Left cardiac atrium (tissue), 4 donors: ENCODE results near the gene MNS1. TPM values are rescaled to one million over a fixed set of nuclear protein-coding genes. Genes with fewer than 3 reads are reported as not detected.
"Not testable (repeated sequence)": the region's sequence is repeated elsewhere in the genome, so short reads cannot be mapped to it uniquely, and the experiment has no call there.

ENCODE experiments used
- ATAC-seq, 2 donors: fragments of 200-7000 bp; cut with Tn5 transposase; one replicate each; pipeline ENCODE4 v1.9.1; 2020; ENCODE audit warnings: mild to moderate bottlenecking in 2 of 2, moderate library complexity in 2 of 2
- DNase-seq: peaks from one replicate; pipeline ENCODE4 v3.0.0-alpha.2; 2020
- intact Hi-C, 2 donors: fragments of 100-400 bp; cut with DNase I; formaldehyde crosslinking; loops; one replicate each; pipeline versions ENCODE4 v1.14.1 to v1.15.1; 2022 to 2023
- total RNA-seq, 2 donors: library from RNA; stranded (reverse); fragmentation: NEBNext Ultra II Directional; extraction: Animal tissue kit (Norgen Biotek cat#: 25700); gene quantifications; one replicate each; pipeline ENCODE4 v1.2.1, GENCODE V29; 2021
- donor health status: DM: no; HTN: yes; CAD: no.
- donor health status: DM: no; HTN: yes; CAD: no; lungs with severe emphysema.
- donor health status: DM: yes; HTN: yes; CAD: no.
- donor health status: Dilated cardiomyopathy.

The MNS1 gene
- total RNA-seq, 2 donors from 2014 or later = 1.2 to 2.2 TPM

GRCh38 chr15:56460947-56461346 lies 4.0 kb downstream of the MNS1 start:
- intact Hi-C loops = no loop called here
- no peak for ATAC-seq
- no peak for DNase-seq

- intact Hi-C loops = no loop called here
- no peak for ATAC-seq
- no peak for DNase-seq
Observed at GRCh38 chr15:56460071-56460470, 4.9 kb downstream of the MNS1 start.

GRCh38 chr15:56459096-56459495 lies 5.8 kb downstream of the MNS1 start:
- ATAC-seq = no peak
- intact Hi-C loops = no loop called here
- DNase-seq = no peak

- intact Hi-C loops = no loop called here
- no peak for ATAC-seq
- no peak for DNase-seq
Observed at GRCh38 chr15:56456229-56456628, 8.7 kb downstream of the MNS1 start.

DNA sequence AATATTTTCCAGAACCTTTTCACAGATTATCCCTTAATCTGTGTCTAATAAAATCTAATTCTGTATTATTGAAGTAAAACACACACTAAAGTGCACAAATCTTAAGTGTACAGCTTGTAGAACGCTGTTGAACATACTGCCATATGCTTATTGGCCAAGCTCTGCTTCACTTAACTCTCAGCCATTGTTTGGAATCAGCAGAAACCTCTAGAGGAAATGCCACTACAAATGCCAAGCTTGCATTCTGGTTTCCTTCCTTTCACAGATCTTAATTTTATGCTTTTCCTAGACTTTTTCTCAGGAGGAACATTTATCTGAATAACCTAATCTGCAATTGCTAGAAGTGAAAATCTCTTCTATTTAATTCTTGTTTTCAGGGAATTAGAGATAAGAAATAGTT lies 10.1 kb downstream of the MNS1 start:
- intact Hi-C loops = no loop called here
- ATAC-seq (no peak), DNase-seq (no peak)

- no peak for ATAC-seq
- no peak for DNase-seq
- intact Hi-C loops = no loop called here
Observed at GRCh38 chr15:56445746-56446145, 19.2 kb downstream of the MNS1 start.

DNA sequence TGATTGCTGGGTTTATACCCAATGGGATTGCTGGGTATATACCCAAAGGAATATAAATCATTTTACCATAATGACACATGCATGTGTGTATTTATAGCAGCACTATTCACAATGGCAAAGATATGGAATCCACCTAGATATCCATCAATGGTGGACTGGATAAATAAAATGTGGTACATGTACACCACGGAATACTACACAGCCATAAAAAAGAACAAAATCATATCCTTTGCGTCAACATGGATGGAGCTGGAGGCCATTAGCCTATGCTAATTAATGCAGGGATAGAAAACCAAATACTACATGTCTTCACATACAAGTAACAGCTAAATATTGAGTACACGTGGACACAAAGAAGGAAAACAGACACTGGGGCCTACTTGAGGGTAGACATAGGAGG lies 22.6 kb downstream of the MNS1 start:
- intact Hi-C loops = no loop called here
- no peak for ATAC-seq

DNA sequence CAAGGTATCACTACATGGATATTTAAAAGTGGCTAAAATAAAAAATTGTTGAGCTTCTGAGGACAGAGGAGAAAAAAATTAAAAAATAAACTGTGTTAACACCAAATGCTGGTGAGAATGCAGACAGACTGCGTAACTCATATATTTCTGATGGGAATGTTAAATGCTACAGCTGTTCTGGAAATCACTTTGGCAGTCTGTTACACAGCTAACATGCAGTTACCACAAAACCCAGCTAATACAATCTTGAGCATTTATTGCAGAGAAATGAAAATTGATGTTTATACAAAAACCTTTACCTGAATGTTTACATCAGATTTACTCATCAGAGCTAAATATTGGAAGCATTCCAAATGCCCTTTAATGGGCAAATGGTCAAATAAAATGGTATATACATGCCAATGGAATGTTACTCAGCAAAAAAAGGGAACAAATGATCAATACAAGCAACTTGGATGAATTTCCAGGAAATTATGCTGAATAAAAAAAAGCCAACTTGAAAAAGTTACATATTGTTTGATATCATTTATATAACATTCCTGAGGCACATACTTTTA lies 24.6 kb downstream of the MNS1 start:
- intact Hi-C loops = no loop called here
- no peak for ATAC-seq
- DNase-seq = no peak

More for the DNA sequence above, 22.6 kb downstream of the MNS1 start:
- DNase-seq = no peak

- DNase-seq (no peak), ATAC-seq (no peak)
- intact Hi-C loops = no loop called here
Observed at GRCh38 chr15:56432304-56432703, 32.6 kb downstream of the MNS1 start.

DNA sequence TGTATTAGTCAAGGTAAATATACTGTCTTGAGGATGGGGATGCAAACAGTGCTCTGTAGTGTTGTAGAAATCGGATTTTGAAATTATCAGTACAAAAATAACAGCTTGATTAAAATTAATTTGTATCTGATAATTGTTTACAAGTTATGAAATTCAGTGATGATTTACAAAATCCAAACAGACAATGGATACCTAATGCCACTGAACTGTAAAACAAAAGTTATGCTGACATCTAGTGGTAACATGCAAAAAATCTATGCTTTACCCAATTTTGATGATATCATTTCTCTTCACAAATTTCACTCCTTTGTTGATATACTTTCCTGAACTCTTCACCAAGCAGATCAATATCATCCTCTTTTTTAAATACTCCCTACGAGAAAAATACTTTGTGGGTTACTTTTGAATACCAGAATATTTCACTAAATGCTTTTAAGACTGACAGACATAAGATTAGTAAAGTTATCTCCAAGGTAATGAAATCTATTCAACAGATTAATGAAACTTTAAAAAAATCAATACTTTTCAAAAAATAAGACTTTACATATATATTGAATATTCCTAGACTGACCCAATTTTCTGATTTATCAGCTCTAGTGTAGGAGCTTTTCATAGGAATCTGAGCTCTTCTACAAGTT lies 36.0 kb downstream of the MNS1 start:
- ATAC-seq (no peak), DNase-seq (no peak)
- intact Hi-C loops = no loop called here

DNA sequence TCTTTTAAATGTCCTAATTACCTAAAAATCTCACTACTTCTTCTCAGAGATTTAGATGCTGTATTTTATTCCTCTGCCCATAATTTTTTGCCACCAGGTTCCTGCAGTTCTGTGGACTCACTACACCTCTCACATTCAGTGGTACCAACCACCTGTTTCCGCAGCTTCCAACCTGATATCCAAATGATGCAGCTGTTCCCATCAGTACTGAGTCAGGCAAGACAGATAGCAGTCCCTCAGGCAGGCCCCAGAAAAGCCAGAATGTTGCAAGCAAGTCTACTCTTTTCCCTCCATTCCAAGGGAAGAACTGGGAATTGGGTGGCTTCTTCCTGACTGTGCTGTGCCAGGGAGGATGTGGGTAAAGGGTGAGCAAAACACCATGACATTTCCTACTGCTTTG lies 39.0 kb downstream of the MNS1 start:
- no peak for ATAC-seq
- intact Hi-C loops = no loop called here

DNA sequence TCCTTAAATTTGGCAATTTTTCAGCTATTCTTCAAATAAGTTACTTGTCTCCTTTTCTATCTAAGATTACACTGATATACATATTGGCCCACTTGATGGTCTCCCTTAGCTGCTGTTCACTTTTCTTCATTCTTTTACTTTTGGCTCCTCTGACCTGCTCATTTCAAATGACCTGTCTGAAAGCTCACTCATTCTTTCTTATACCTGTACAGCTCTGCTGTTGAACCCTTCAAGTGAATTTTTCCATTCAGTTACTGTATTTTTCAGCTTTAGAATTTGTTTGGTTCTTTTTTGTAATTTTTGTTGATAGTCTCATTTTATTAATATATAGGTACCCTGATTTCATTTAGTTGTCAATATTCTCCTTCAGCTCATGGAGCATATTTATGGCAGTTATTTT lies 39.7 kb downstream of the MNS1 start:
- intact Hi-C loops = no loop called here
- ATAC-seq = no peak

More for the DNA sequence above, 39.0 kb downstream of the MNS1 start:
- DNase-seq = no peak

GRCh38 chr15:56413114-56413733 lies 51.7 kb downstream of the MNS1 start:
- intact Hi-C loops, ATAC-seq, DNase-seq: not testable (repeated sequence)

More for the DNA sequence above, 39.7 kb downstream of the MNS1 start:
- no peak for DNase-seq

GRCh38 chr15:56411122-56411749 lies 53.7 kb downstream of the MNS1 start:
- intact Hi-C loops = no loop called here
- no peak for ATAC-seq
- DNase-seq = no peak

GRCh38 chr15:56410721-56411120 lies 54.2 kb downstream of the MNS1 start:
- DNase-seq (no peak), ATAC-seq (no peak)
- intact Hi-C loops = no loop called here

GRCh38 chr15:56399209-56399608 lies 65.7 kb downstream of the MNS1 start:
- intact Hi-C loops, DNase-seq, ATAC-seq: not testable (repeated sequence)

DNA sequence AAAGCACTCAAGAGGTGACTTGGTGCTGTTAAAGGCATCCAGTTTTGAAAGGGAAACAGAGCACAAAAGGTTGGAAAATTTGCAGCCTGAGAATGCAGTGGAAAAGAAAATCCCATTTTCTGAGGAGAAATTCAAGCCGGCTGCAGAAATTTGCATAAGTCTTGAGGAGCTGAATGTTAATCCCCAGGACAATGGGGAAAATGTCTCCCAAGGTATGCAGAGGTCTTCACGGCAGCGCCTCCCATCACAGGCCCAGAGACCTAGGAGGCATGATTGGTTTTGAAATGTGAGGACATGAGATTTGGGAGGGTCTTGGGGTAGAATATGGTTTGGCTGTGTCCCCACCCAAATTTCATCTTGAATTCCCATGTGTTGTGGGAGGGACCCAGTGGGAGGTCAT lies 67.6 kb downstream of the MNS1 start:
- intact Hi-C loops, DNase-seq, ATAC-seq: not testable (repeated sequence)

DNA sequence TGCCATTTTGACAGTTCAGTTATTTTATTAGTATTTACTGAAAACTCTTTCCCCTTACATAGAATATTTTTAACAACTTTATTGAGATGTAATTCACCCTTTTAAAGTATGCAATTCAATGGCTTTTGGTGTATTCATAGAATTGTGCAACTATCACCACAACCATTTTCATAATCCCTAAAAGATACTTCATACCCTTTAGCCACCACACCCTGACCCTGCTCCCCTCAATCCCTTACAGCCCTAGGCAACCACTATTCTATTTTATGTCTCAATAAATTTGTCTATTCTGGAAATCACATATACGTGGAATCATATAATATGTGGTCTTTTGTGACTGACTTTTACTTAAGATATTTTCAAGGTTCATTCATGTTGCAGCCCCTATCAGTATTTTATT lies 70.0 kb downstream of the MNS1 start:
- ATAC-seq = no peak
- no peak for DNase-seq
- intact Hi-C loops = no loop called here

DNA sequence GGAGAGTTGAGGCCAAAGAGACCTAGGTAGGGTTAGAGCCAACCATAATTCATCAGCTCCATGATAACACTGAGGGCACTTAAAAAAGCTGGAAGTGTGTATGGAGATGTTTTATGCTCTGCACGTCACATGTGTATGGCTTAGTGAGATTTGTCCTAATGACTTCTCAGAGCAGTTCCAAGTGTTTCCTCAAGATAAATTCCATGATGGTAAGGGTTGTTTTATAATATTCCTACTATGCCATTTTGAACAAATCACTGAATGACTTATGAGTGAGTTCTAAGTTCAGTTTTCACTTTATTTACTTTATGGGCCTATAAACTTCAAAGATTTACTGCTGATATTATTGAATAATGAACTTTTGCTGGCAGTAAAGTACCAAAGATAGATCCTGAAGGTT lies 71.7 kb downstream of the MNS1 start:
- intact Hi-C loops = no loop called here
- no peak for ATAC-seq

GRCh38 chr15:56390739-56391267 lies 74.1 kb downstream of the MNS1 start:
- no peak for ATAC-seq
- intact Hi-C loops = no loop called here
- no peak for DNase-seq

More for the DNA sequence above, 71.7 kb downstream of the MNS1 start:
- no peak for DNase-seq
